Aorta (tissue), 5 donors: ENCODE data around the gene EIF2B2. TPM values are rescaled to one million over a fixed set of nuclear protein-coding genes. Genes with fewer than 3 reads are reported as not detected.

Experiments
- ATAC-seq: fragments of 200-7000 bp; cut with Tn5 transposase; one replicate; pipeline ENCODE4 v1.9.1; 2022; ENCODE audit warnings: moderate library complexity; ENCODE audit not compliant: low FRiP score
- DNase-seq, 2 donors: peaks; one replicate each; pipeline ENCODE4 v3.0.0-alpha.2; 2020
- H3K27ac ChIP-seq, 2 donors: one replicate each; pipeline ENCODE4 v1.5.1; 2013; ENCODE audit warnings: low read length in 2 of 2, mild to moderate bottlenecking in 2 of 2, moderate library complexity in 2 of 2, control low read depth in 1 of 2, inconsistent platforms in 1 of 2, low read depth in 1 of 2
- H3K27me3 ChIP-seq, 2 donors: one replicate each; pipeline ENCODE4 v1.6.1; 2013; ENCODE audit warnings: control low read depth in 1 of 2, low read length in 1 of 2, mild to moderate bottlenecking in 1 of 2, moderate library complexity in 1 of 2; ENCODE audit not compliant: insufficient read depth in 2 of 2, control insufficient read depth in 1 of 2
- H3K36me3 ChIP-seq, 2 donors: one replicate each; pipeline ENCODE4 v1.6.1; 2013; ENCODE audit warnings: control low read depth in 1 of 2, low read length in 1 of 2, mild to moderate bottlenecking in 1 of 2; ENCODE audit not compliant: insufficient read depth in 2 of 2, control insufficient read depth in 1 of 2
- H3K4me1 ChIP-seq, 2 donors: one replicate each; pipeline ENCODE4 v1.6.1; 2013; ENCODE audit warnings: low read length in 2 of 2, control low read depth in 1 of 2, mild to moderate bottlenecking in 1 of 2, moderate library complexity in 1 of 2; ENCODE audit not compliant: insufficient read depth in 2 of 2, control insufficient read depth in 1 of 2
- H3K4me3 ChIP-seq, 2 donors: one replicate each; pipeline ENCODE4 v1.5.1; 2013; ENCODE audit warnings: low read length in 2 of 2, control low read depth in 1 of 2, mild to moderate bottlenecking in 1 of 2
- H3K9me3 ChIP-seq: one replicate; pipeline ENCODE4 v1.6.1; 2013; ENCODE audit warnings: mild to moderate bottlenecking, low read length; ENCODE audit not compliant: control insufficient read depth
- WGBS, 2 donors: extraction: QIAGEN DNeasy Blood & Tissue Kit; methylation state at CpG; one replicate each; pipeline ENCODE4 v1.1.7; 2013; 5-methylcytosine and 5-hydroxymethylcytosine counted together
- intact Hi-C, 2 donors: fragments of 100-400 bp; cut with DNase I; formaldehyde crosslinking; loops; one replicate each; pipeline versions ENCODE4 v1.14.2 to v1.15.0; 2022
- polyA plus RNA-seq, 2 donors: library from polyadenylated mRNA; stranded (reverse); fragments of 200-250 nt; gene quantifications; one replicate each; pipeline ENCODE4 v1.2.3, GENCODE V29; 2013
- total RNA-seq, 2 donors: library from RNA; stranded (reverse); fragmentation: NEBNext Ultra II Directional; extraction: Animal tissue kit (Norgen Biotek cat#: 25700); gene quantifications; one replicate each; pipeline ENCODE4 v1.2.1, GENCODE V29; 2021
- donor health status: healthy with polysubstance abuse.
- donor health status: Bipolar disorder and iron deficiency.
- donor health status: DM: no; HTN: no; CAD: no.
- donor health status: DM: no; HTN: no; CAD: no.
- donor health status: DM: yes; HTN: yes; CAD: no.

EIF2B2 gene
- total and polyA plus RNA-seq, 4 donors: 9.5 to 39.8 (median 36.1) TPM

GRCh38 chr14:74965486-74966153, 37.1 kb upstream of the EIF2B2 start:
- DNase-seq: peak in 1 of 2 donors; percentile 25
- WGBS, 2 donors: 86 to 90% methylated on average over 5 of the region's 5 CpGs
- no peaks in the 10 kb centered on the region for H3K27me3 ChIP-seq
- no peaks in the 10 kb centered on the region for H3K9me3 ChIP-seq
- H3K27ac ChIP-seq: no peak overlapping the region
- no peak overlapping the region for H3K4me3 ChIP-seq
- ATAC-seq: no peak
- no peaks in the 10 kb centered on the region for H3K36me3 ChIP-seq
- intact Hi-C loops: no loop called here
- no peaks in the 10 kb centered on the region for H3K4me1 ChIP-seq

GRCh38 chr14:74968811-74969210, 33.9 kb upstream of the EIF2B2 start:
- no peaks in the 10 kb centered on the region for H3K9me3 ChIP-seq
- H3K36me3 ChIP-seq: no peaks in the 10 kb centered on the region
- ATAC-seq: no peak
- H3K4me1 ChIP-seq: no peaks in the 10 kb centered on the region
- 8 to 24% methylated on average over 1 of the region's 1 CpG for WGBS, 2 donors
- no peak overlapping the region for H3K27ac ChIP-seq
- no peak overlapping the region for H3K4me3 ChIP-seq
- intact Hi-C loops: no loop called here
- DNase-seq: no peak
- H3K27me3 ChIP-seq: no peaks in the 10 kb centered on the region

- H3K27me3 ChIP-seq: no peaks in the 10 kb centered on the region
- no peak overlapping the region for H3K27ac ChIP-seq
- no peaks in the 10 kb centered on the region for H3K9me3 ChIP-seq
- DNase-seq: peak; percentile 79 to 88
- no peaks in the 10 kb centered on the region for H3K36me3 ChIP-seq
- intact Hi-C loops: no loop called here
- no peak overlapping the region for H3K4me3 ChIP-seq
- WGBS, 2 donors: 89 to 91% methylated on average over 10 to 15 of the region's 15 CpGs
- ATAC-seq: peak; percentile 59
- no peaks in the 10 kb centered on the region for H3K4me1 ChIP-seq
Observed at GRCh38 chr14:74973003-74973653, 29.6 kb upstream of the EIF2B2 start.

- DNase-seq: peak in 1 of 2 donors; percentile 31
- H3K27me3 ChIP-seq: no peaks in the 10 kb centered on the region
- no peak overlapping the region for H3K4me3 ChIP-seq
- 95 to 98% methylated on average over 5 of the region's 5 CpGs for WGBS, 2 donors
- H3K9me3 ChIP-seq: no peaks in the 10 kb centered on the region
- H3K27ac ChIP-seq: no peak overlapping the region
- no peaks in the 10 kb centered on the region for H3K4me1 ChIP-seq
- H3K36me3 ChIP-seq: no peaks in the 10 kb centered on the region
- intact Hi-C loops: no loop called here
- ATAC-seq: no peak
Observed at GRCh38 chr14:74973905-74974363, 28.8 kb upstream of the EIF2B2 start.

GRCh38 chr14:74974364-74975058, 28.2 kb upstream of the EIF2B2 start:
- intact Hi-C loops: no loop called here
- Histone ChIP-seq H3K27me3 (no peaks in the 10 kb centered on the region), H3K9me3 (no peaks in the 10 kb centered on the region), H3K4me3 (no peak overlapping the region), H3K36me3 (no peaks in the 10 kb centered on the region), H3K27ac (no peak overlapping the region), H3K4me1 (no peaks in the 10 kb centered on the region)
- 93% methylated on average over 15 of the region's 15 CpGs for WGBS, 2 donors
- peak in 1 of 2 donors; percentile 73 for DNase-seq
- ATAC-seq: peak; percentile 10

- peak; percentile 59 for ATAC-seq
- WGBS, 2 donors: 68 to 77% methylated on average over 12 of the region's 12 CpGs
- DNase-seq: peak; percentile 79 to 87
- H3K27ac ChIP-seq: no peak overlapping the region
- intact Hi-C loops: no loop called here
- H3K9me3 ChIP-seq: no peaks in the 10 kb centered on the region
- H3K4me1 ChIP-seq: no peaks in the 10 kb centered on the region
- no peak overlapping the region for H3K4me3 ChIP-seq
- no peaks in the 10 kb centered on the region for H3K36me3 ChIP-seq
- H3K27me3 ChIP-seq: no peaks in the 10 kb centered on the region
Observed at GRCh38 chr14:74975059-74975810, 27.5 kb upstream of the EIF2B2 start.

- Histone ChIP-seq H3K27me3 (no peaks in the 10 kb centered on the region), H3K4me3 (no peak overlapping the region), H3K27ac (no peak overlapping the region), H3K4me1 (no peaks in the 10 kb centered on the region), H3K9me3 (no peaks in the 10 kb centered on the region), H3K36me3 (no peaks in the 10 kb centered on the region)
- 81 to 88% methylated on average over 11 of the region's 11 CpGs for WGBS, 2 donors
- ATAC-seq (no peak), DNase-seq (peak in 1 of 2 donors; percentile 46)
- intact Hi-C loops: no loop called here
Observed at GRCh38 chr14:74976264-74977113, 26.2 kb upstream of the EIF2B2 start.
